ENCODE measurements around the gene TMEM145.
"Not testable (repeated sequence)": the region's sequence is repeated elsewhere in the genome, so short reads cannot be mapped to it uniquely, and the experiment has no call there.

Gene TMEM145

DNA sequence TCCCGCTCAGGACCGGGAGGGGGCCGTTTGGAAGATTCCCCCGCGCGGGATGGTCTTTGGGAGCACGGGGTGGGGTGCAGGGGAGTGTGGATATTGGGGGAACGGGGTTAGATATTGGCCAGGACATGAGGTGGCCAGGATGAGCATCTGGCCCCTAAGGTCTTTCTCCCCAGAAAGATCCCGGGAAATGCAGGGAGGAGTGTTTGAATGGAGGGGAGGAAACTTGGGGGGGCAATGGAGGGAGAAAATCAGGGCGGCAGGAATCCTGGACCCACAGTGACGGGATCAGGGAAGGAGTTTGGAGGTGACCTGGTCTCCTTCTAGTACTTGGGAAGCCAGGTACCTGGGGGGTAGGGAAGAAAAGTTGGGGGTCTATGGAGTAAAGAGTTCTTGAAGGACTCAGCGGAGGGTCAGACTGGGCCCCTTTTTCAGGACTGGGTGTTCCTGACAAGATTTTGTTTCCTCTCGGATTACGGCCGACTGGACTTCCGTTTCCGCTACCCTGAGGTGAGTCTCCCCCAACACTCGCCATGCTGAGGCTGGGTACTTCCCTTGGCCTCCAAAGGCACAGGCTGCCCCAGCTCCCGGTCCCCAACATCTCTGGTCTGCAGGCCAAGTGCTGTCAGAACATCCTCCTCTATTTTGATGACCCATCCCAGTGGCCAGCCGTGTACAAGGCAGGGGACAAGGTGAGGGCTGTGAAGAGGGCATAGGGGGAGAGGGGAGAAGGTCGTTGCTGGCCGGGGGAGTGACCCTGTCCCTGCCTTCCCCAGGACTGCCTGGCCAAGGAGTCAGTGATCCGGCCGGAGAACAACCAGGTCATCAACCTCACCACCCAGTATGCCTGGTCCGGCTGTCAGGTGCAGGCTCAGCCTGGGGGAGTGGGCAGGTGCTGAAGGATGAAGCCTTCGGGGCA, 989 bp downstream of the TMEM145 start:
- no peak for DNase-seq (ENCODE audit: low read depth)

DNA sequence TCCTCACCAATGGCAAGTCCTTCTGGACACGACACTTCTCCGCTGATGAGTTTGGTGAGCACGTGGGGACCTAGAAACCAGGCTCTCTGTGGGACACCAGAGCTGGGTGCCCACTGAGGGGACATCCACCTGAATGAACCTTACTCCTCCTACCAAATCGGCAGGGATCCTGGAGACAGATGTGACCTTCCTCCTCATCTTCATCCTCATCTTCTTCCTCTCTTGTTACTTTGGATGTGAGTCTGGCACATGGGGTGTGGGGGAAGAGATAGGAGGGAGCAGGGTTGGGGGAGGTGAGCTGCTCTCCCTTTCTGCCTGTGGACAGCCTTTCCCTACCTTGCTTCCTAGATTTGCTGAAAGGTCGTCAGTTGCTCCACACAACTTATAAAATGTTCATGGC, 1.9 kb downstream of the TMEM145 start:
- no peak for DNase-seq (ENCODE audit: low read depth)

DNA sequence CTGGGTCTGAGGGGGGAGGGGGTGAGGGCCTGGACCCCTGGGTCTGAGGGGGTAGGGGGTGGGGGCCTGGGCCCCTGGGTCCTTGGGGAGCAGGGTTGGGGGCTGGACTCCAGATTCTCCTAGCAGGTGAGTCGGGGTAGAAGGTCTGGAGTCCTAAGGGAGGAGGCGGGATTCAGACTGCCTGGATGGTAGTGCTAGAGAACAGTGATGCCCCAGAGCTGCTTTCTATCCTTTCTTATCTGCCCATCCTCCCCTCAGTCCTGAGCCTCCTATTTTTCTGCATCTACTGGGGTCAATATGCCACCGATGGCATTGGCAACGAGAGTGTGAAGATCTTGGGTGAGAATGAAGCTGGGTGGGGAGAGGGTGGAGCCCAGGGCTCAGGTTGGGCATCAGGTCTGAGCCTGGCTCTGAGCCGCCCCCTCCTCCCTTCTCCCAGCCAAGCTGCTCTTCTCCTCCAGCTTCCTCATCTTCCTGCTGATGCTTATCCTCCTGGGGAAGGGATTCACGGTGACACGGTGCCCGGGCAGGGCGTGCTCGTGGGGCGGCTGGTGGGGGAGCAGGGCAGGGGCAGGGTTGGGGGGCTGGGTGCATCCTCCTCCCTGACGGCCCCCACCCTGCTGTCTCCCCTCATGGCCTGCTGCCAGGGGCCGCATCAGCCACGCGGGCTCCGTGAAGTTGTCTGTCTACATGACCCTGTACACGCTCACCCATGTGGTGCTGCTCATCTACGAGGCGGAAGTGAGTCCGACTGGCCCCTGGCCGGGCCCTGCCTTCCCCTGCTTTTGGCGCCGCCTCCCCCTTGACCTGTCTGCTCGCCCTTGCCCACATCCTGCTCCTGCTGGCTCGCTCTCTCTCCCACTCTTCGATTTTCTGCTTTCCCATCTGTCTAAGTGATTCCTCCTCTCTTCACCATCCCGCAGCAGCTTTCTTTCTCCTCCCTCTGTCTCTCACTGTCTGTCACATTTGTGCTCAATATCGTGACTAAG, 3.4 kb downstream of the TMEM145 start:
- DNase-seq (ENCODE audit: low read depth), result no peak

DNA sequence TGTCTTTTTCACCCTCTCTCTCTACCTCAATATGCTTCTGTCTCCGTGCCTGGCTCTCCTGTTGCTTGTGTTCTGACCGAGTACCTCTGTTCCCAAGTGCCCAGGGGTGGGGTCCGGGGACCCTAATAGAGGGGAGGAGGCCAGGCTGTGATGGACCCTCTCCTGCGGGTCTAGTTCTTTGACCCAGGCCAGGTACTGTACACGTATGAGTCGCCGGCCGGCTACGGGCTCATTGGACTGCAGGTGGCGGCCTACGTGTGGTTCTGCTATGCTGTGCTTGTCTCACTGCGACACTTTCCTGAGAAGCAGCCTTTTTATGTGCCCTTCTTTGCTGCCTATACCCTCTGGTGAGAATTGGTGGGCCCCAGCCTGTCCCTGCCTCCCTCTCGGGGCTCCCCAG, 4.4 kb downstream of the TMEM145 start:
- no peak for DNase-seq (ENCODE audit: low read depth)

DNA sequence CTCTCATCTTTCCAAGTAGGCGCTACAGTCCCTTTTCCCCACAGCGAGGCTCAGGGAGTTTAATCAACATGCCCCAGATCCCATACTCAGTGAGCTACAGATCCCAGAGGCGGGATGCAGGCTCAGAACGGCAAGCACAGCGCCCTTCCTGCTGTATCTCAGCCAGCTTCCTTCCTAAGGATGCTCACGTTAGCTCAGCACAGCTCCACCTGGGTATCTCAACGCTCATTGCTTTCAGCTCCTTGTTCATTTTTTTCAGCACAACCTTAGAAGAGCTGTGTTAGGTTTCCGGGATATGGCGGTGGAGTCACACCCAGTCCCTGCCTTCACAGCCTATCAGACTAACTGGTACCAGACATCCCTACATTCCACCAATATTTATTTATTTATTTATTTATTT, 9.2 kb downstream of the TMEM145 start:
- no peak for DNase-seq (ENCODE audit: low read depth)

DNA sequence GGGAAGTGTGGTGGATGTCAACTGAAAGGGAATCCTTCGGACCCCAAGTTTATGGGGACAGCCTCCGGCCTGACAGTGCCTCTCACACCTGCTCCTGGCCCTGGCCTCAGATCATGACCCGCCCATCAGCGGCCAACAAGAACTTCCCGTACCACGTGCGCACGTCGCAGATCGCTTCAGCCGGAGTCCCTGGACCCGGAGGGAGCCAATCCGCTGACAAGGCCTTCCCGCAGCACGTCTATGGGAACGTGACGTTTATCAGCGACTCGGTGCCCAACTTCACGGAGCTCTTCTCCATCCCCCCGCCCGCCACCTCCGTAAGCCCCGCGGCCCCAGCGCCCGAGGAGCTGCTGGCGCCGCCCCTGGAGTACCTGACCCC, 10.4 kb downstream of the TMEM145 start:
- DNase-seq (ENCODE audit: low read depth), result no peak

DNA sequence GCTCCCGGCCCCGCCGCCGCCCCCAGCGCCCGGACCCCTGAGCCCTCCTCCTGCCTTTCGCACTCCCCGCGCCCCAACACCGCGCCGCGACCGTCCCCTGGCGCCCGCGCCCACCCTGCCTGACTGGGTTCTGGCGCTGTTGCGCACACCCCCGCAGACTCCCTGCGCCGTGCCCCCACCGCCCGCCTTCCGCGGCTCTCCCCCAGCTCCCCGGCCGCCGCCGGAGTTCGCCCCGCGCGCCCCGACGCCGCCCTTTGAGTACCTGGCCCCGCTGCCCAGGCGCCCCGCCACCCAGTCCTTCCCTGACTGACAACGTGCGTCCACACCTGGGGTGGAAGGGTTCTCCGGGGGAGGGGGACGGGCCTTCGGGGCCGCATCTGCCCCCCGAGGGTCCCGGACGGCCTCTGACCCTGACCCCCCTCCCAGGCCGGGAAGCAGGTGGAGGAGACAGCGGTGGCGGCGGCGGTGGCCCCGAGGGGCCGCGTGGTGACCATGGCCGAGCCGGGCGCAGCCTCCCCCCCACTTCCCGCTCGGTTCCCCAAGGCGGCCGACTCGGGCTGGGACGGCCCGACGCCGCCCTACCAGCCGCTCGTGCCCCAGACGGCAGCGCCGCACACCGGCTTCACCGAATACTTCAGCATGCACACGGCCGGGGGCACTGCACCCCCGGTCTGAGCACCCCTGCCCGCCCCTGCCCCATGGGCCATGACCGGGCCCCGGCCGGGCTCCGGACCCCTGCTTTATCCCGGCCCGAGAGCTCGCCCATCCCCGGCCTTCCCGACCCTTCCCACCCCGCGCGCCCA, 10.9 kb downstream of the TMEM145 start:
- no peak for DNase-seq (ENCODE audit: low read depth)

DNA sequence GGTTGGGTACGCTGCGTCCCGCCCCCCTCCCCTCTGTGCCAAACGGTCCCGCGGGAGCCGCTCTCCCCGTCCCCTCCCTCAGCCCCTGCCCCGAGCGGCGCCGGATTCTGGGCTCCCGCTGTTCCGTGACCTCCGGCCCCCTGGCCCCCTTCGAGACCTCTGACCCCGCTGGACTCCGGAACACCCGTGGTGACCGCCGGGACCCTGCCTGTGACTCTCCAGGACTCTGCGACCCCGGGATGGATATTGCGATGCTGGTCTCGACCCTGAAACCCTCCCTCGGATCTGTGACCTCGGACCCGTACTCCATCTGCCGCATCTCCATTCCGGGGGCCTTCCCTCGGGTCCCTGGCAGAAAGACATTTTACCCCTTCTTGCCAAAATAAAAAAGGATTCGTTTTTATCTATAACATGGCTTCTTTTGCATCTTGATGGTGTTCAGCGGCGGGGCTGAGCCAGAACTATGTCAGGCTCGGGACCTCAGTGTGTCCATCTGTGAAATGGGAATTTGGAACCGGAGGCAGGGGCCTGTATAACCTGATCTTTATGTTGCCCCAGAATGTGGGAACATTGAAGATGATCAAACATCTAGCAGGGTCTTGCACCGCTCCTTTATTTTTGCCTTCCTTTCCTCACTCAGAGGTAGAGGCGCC, 11.7 kb downstream of the TMEM145 start:
- no peak for DNase-seq (ENCODE audit: low read depth)

DNA sequence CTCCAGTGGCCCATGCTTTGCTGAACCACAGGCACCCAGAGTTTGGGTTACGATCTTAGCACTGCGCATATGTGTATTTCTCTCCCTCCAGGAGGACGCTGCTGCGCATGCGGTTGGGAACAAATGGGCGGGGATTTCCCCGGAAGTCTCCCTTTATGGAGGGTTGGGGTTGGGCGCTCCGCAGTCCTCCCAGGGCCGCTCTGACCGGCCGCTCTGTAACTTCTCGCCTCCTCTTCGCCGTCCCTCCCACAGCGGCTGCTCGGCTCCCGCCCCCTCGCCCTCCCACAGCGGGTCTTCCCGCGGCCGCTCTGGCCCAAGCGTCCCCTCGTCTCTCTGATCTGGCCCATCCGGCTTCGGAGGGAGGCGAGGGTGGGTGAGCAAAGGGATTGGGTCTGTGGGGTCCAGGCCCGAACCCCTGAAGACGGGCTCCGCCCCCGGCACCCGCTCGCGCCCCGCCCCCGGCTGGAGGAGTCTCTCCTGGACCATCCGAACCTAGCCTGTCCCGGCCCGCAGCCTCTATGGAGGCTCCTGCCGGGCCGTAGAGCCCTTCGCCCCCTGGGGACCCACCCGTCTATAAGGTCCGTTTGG, 12.3 kb downstream of the TMEM145 start, which contains the start of gene MEGF8:
TSS of gene MEGF8 (plus strand) at position 328 of the 588 bp plus-strand sequence. CDS start 609 bp downstream, outside the sequence.
- peak; percentile 96 for DNase-seq (ENCODE audit: low read depth)

DNA sequence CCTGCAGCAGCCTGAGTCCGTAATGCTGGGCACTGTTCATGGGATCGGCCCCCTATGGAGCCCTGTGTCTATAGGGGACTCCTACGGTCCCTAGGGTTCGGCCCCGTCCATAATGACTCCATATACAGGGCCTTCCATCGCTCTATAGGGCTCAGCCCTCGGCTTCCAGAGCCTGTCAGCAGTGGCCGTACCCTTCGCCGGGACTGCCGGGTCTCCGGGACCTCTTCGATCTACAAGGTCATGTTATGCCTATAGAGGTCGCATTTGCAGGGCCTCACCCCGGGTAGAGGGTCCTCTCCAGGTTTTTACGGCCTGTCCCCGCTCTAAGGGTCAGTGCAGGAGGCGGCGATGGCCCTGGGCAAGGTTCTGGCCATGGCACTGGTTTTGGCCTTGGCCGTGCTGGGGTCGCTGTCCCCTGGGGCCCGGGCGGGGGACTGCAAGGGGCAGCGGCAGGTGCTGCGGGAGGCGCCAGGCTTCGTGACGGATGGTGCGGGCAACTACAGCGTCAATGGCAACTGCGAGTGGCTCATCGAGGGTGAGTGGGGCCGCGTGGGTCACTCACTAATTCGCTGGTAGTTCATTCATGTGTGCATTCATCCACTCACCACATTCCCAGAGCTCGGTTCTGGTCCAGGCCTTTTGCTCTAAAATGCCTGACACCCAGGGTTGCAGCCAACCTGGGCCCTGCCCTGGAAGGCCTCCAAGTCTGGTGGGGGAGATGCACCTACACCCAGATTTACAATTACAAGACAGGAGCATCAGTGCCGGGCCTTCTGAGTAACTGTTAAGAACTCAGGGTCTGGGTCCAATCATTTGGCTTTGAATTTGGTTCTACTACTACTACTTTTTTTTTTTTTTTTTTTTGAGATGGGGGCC, 13.0 kb downstream of the TMEM145 start:
- DNase-seq (ENCODE audit: low read depth), result peak; percentile 11

DNA sequence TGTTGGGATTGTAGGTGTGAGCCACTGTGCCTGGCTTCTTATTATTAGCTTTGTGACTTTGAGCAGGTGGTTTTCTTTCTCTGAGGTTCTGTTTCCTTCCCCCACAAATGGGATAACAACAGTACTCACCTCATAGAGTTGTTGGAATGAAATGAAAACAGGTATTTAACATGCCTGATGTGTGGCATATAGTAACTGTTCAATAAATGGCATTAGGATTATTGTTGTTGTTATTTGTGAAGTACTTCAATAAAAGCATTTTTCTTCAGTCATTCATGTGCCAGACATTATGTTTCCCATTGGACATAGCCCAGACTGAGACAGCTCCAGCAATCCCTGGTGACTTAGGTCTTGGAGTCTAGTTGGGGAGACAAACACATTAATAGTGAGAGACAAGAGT, 13.9 kb downstream of the TMEM145 start:
- DNase-seq (ENCODE audit: low read depth), result no peak

DNA sequence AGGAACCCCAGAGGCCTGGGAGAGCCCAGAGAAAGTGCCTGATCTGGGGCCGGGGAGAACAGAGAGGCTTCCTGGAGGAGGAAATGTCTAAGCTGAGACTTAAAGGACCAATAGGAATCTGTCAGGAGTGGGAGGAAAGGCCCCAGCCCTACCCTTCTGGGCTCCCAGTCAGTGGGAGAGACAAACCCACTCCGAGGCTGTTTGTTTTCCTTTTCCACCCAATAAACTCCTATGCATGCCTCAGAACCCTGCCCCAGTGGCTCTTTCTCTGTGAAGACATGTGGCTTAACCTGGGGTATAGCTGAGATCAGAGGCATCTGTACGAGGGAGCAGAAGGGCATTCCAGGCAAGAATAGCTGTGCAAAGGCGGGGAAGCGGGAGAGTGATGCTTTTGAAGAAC, 14.3 kb downstream of the TMEM145 start:
- no peak for DNase-seq (ENCODE audit: low read depth)

DNA sequence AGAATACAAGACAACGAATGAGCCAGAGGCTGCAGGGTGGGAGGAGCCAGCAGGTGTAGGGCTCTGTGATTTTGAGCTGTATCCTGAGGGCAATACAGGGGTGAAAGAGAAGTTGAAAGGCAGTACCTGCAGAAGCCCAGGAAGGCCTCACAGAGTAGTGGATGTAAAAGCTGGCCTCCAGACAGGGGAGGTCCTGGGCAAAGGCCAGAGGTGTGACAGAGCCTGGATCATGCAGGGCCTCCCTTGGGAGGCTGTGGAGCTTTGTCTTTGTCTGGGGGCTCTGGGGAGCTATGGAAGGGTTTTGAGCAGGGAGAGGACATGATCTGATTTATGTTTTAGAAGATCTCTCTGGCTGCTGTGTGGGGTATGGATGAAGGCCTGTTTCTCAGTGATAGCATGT, 15.0 kb downstream of the TMEM145 start:
- no peak for DNase-seq (ENCODE audit: low read depth)

DNA sequence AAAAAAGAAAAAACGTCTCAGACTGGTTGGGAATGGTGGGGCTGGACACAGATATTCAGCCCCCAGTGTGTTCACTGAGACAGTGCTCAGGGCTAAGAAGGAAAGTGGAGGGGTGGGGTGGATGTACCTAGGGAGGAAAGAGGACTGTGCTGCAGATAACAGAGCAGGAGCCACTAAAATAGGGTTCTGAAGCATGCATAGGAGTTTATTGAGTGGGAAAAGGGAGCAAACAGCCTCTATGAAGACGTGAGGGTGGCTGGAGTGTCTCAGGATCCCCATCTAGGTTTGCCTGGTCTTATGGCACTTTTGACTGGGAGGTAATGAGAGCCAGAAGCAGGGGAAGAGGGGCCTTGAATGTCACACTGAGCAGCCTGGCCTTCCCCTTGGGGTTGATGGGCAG, 15.7 kb downstream of the TMEM145 start:
- no peak for DNase-seq (ENCODE audit: low read depth)

DNA sequence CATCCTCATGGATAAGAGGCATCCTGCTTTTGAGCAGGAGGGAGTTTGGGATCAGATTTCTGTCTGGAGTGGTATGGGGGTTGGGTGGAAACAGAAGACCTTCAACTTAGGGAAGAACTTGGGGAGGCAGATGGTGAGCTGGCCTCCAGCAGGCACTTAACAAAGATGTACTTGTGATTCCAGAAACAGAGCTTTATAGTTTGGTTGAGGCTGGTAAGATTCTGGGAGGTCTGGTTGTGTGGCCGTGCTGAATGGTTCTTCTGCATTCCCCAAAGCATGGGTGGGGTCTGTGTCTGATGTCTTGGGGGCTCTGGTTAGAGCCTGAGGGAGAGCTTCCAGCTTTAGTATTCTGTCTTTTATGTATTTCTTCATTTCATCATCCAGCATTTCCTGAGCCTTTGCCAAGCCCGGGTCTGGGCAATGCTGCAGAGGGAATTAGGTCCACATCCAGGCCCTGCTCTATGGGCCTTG, 17.2 kb downstream of the TMEM145 start:
- DNase-seq (ENCODE audit: low read depth), result no peak

DNA sequence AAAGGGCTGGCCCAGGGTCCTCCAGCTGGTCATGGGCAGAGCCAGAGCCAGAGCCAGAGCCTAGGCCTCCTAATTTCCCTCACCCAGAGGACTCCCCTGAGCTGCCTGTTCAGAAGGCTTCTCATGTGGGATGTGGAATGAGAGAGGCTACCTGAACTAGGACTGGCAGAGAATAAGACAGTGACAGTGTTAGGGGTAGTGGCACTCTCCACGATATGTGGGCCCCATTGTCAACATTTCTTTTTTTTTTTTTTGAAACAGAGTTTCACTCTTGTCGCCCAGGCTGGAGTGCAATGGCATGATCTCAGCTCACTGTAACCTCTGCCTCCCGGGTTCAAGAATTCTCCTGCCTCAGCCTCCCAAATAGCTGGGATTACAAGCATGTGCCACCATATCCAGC, 18.2 kb downstream of the TMEM145 start:
- DNase-seq (ENCODE audit: low read depth), result not testable (repeated sequence)

DNA sequence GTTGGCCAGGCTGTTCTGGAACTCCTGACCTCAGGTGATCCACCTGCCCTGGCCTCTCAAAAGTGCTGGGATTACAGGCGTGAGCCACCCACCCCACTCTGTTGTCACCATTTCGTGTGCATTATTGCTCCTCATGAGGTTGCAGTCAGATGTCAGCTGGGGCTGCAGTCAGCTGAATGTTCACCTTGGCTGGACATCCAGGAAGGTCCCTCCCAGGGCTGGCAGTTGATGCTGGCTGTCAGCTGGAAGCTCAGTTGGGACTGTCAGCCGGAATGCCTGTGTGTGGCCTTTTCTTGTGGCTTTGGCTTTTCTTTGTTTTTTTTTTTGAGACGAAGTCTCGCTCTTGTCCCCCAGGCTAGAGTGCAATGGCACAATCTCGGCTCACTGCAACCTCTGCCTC, 18.9 kb downstream of the TMEM145 start:
- no peak for DNase-seq (ENCODE audit: low read depth)

DNA sequence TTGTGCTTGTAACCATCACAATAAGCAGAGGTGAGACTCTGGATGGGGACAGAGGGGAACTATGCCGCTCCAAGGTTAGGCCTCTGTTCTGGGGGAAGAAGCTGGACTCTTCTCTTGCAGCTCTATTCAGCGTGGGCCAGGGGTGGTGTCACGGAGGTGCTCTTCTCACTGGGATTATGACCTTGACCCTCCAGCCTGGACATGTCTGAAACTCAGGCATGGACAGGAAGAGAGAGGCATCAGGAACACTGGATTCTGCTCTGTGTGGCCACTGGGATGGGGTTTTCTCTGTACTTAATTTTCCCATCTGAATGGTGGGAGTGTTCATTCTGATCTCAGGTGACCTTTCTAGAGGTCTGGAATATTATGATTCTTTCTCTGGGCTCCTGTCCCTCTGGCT, 19.9 kb downstream of the TMEM145 start:
- DNase-seq (ENCODE audit: low read depth), result no peak

DNA sequence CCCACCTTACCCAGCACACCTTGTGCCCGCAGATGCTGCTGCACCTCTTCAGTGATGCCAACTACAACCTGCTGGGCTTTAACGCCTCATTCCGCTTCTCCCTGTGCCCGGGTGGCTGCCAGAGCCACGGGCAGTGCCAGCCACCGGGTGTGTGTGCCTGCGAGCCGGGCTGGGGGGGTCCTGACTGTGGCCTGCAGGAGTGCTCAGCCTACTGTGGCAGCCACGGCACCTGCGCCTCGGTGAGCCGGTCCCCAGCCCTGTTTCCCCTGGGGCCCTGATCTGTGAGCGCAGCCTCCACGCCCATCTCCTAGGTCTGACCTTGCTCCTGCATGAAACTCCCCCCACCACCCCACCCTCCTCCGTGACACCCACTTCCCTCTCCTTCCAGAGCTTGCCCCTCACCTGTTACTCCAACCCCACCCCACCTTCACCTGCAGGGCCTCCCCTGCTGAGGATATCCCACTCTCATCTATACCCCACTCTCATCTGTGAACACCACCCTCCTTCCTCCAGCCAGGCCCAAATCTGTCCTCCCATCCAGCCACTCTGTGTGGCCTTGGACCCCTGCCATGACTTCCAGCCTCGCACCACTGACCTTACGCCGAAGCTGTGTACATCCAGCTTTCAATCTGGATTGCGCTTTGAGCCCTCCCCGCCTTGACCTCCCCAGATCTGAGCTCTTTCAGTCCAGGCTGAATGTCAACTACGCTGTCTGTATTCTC, 21.0 kb downstream of the TMEM145 start:
- no peak for DNase-seq (ENCODE audit: low read depth)

Measured in T follicular helper cell (primary cell).